GM12878 (cell line): ENCODE measurements around the gene TMC7. TPM values are rescaled to one million over a fixed set of nuclear protein-coding genes. Genes with fewer than 3 reads are reported as not detected.

ENCODE experiments used
- BACH1 ChIP-seq: fragments of 450-650 bp; IDR thresholded peaks from 2 replicates; pipeline ENCODE4 v1.6.1; 2017; ENCODE audit warnings: mild to moderate bottlenecking, borderline replicate concordance
- FOXM1 ChIP-seq: IDR thresholded peaks from 2 replicates; pipeline ENCODE4 v1.6.1; 2012; ENCODE audit warnings: low read depth, mild to moderate bottlenecking, inconsistent platforms, low read length, moderate library complexity
- JUND ChIP-seq: IDR thresholded peaks from 2 replicates; pipeline ENCODE4 v1.6.1; 2012; ENCODE audit warnings: low read depth, mild to moderate bottlenecking, low read length, improper control_type of control experiment, moderate library complexity
- NR2C2 ChIP-seq: IDR thresholded peaks from 2 replicates; pipeline ENCODE4 v1.6.1; 2011; ENCODE audit warnings: borderline replicate concordance, low read depth; ENCODE audit not compliant: control insufficient read depth, insufficient read length
- NR2F1 ChIP-seq: fragments of 450-650 bp; conservative IDR thresholded peaks from 2 replicates; pipeline ENCODE4 v1.6.1; 2017; ENCODE audit warnings: mild to moderate bottlenecking
- POLR2AphosphoS2 ChIP-seq: IDR thresholded peaks from 2 replicates; pipeline ENCODE4 v1.6.1; 2011; ENCODE audit warnings: low read depth, mild to moderate bottlenecking, low read length, improper control_type of control experiment, moderate library complexity
- RFX5 ChIP-seq: IDR thresholded peaks from 2 replicates; pipeline ENCODE4 v1.6.1; 2011; ENCODE audit warnings: low read depth, low read length, improper control_type of control experiment
- SIN3A ChIP-seq: IDR thresholded peaks from 2 replicates; pipeline ENCODE4 v1.6.1; 2012; ENCODE audit warnings: low read depth, low read length, improper control_type of control experiment
- SMARCA5 ChIP-seq: fragments of 450-650 bp; IDR thresholded peaks from 2 replicates; pipeline ENCODE4 v1.6.1; 2017; ENCODE audit warnings: mild to moderate bottlenecking
- SP1 ChIP-seq: IDR thresholded peaks from one replicate; pipeline ENCODE4 v1.6.1; 2011; ENCODE audit warnings: low read depth, low read length
- YBX1 ChIP-seq: fragments of 450-650 bp; IDR thresholded peaks from 2 replicates; pipeline ENCODE4 v1.6.1; 2016; ENCODE audit warnings: antibody characterized with exemption
- ZNF274 ChIP-seq: IDR thresholded peaks from one replicate; pipeline ENCODE4 v1.8.0; 2011; ENCODE audit not compliant: insufficient read length, insufficient read depth
- ZNF687 ChIP-seq: fragments of 450-650 bp; IDR thresholded peaks from 2 replicates; pipeline ENCODE4 v1.6.1; 2017; ENCODE audit warnings: mild to moderate bottlenecking, moderate library complexity
- polyA plus RNA-seq, 11 experiments: library from polyadenylated mRNA; depleted of rRNA in 4 of 11; unstranded in 6 of 11; stranded (reverse) in 5 of 11; fragments of >200 nt; fragmentation: Nextera tagmentation in 4 of 11; fragmentation: Illumina TruSeq in 1 of 11; extraction: Ambion mirVana in 4 of 11; extraction: Trizol in 1 of 11; gene quantifications; 1 replicate in 1 of 11; 2 replicates in 10 of 11; pipeline versions ENCODE4 v1.2.1 to v1.2.3, GENCODE V29; 2011 to 2016; ENCODE audit warnings: inconsistent platforms in 2 of 11, missing spikeins in 2 of 11, low read depth in 1 of 11
- total RNA-seq, 4 experiments: library from RNA; depleted of rRNA in 3 of 4; stranded (reverse); fragments of >200 nt in 3 of 4; fragmentation: Illumina TruSeq in 1 of 4; extraction: Trizol in 1 of 4; gene quantifications; 2 replicates each; pipeline versions ENCODE4 v1.2.1 to v1.2.3, GENCODE V29; 2013 to 2021
- TF ChIP-seq, protein P1 (sequence below): fragments of 450-650 bp; IDR thresholded peaks from 2 replicates; pipeline ENCODE4 v1.6.1; 2016; ENCODE audit warnings: mild to moderate bottlenecking, moderate library complexity, borderline replicate concordance
- TF ChIP-seq, protein P2 (sequence below): fragments of 450-650 bp; IDR thresholded peaks from 2 replicates; pipeline ENCODE4 v1.6.1; 2017; ENCODE audit warnings: low read depth, mild to moderate bottlenecking, moderate library complexity

TMC7 gene
- total and polyA plus RNA-seq, 10 of the 15 experiments (the other 5 are each of a cell fraction or from before 2014, with no cell fraction given), result 0.15 TPM; not detected in 9

GRCh38 chr16:19067349-19068236, 83.9 kb downstream of the TMC7 start, which contains the start of gene COQ7 (continued):
- TF ChIP-seq POLR2AphosphoS2 (0 out of 2 replicates have a peak, but pooled peaks have one; percentile 40), YBX1 (no peak), JUND (no peak), SP1 (peak; percentile 95), BACH1 (peak; percentile 54; the same call in 1 of the 2 replicates), ZNF687 (peak; percentile 43; the same call in 1 of the 2 replicates), NR2F1 (peak; percentile 100), SMARCA5 (peak; percentile 50; the same call in 1 of the 2 replicates), ZNF274 (no peak), NR2C2 (no peak), RFX5 (peak; percentile 80), SIN3A (peak; percentile 19; the same call in 1 of the 2 replicates), FOXM1 (no peak)
- TF ChIP-seq, protein P1, sequence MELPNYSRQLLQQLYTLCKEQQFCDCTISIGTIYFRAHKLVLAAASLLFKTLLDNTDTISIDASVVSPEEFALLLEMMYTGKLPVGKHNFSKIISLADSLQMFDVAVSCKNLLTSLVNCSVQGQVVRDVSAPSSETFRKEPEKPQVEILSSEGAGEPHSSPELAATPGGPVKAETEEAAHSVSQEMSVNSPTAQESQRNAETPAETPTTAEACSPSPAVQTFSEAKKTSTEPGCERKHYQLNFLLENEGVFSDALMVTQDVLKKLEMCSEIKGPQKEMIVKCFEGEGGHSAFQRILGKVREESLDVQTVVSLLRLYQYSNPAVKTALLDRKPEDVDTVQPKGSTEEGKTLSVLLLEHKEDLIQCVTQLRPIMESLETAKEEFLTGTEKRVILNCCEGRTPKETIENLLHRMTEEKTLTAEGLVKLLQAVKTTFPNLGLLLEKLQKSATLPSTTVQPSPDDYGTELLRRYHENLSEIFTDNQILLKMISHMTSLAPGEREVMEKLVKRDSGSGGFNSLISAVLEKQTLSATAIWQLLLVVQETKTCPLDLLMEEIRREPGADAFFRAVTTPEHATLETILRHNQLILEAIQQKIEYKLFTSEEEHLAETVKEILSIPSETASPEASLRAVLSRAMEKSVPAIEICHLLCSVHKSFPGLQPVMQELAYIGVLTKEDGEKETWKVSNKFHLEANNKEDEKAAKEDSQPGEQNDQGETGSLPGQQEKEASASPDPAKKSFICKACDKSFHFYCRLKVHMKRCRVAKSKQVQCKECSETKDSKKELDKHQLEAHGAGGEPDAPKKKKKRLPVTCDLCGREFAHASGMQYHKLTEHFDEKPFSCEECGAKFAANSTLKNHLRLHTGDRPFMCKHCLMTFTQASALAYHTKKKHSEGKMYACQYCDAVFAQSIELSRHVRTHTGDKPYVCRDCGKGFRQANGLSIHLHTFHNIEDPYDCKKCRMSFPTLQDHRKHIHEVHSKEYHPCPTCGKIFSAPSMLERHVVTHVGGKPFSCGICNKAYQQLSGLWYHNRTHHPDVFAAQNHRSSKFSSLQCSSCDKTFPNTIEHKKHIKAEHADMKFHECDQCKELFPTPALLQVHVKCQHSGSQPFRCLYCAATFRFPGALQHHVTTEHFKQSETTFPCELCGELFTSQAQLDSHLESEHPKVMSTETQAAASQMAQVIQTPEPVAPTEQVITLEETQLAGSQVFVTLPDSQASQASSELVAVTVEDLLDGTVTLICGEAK, result peak; percentile 79; the same call in 1 of the 2 replicates
- TF ChIP-seq, protein P2, sequence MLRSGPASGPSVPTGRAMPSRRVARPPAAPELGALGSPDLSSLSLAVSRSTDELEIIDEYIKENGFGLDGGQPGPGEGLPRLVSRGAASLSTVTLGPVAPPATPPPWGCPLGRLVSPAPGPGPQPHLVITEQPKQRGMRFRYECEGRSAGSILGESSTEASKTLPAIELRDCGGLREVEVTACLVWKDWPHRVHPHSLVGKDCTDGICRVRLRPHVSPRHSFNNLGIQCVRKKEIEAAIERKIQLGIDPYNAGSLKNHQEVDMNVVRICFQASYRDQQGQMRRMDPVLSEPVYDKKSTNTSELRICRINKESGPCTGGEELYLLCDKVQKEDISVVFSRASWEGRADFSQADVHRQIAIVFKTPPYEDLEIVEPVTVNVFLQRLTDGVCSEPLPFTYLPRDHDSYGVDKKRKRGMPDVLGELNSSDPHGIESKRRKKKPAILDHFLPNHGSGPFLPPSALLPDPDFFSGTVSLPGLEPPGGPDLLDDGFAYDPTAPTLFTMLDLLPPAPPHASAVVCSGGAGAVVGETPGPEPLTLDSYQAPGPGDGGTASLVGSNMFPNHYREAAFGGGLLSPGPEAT, result peak; percentile 94
